DMS 273 treated with DMSO at 0.1 percent for 48 hours (cell line): ENCODE measurements around the gene PARVG.
"Not testable (repeated sequence)": the region's sequence is repeated elsewhere in the genome, so short reads cannot be mapped to it uniquely, and the experiment has no call there.

Source experiments
- DNase-seq: peaks from one replicate; lab custom pipeline; 2025; lab: John Stamatoyannopoulos, UW

The PARVG gene

GRCh38 chr22:44213489-44214043 lies 32.8 kb downstream of the PARVG start:
- DNase-seq, result no peak

- no peak for DNase-seq
Observed at GRCh38 chr22:44214187-44214586, 33.5 kb downstream of the PARVG start.

GRCh38 chr22:44214764-44215163 lies 34.0 kb downstream of the PARVG start:
- no peak for DNase-seq

- no peak for DNase-seq
Observed at GRCh38 chr22:44215287-44215686, 34.6 kb downstream of the PARVG start.

- DNase-seq, result no peak
Observed at GRCh38 chr22:44217346-44217745, 36.6 kb downstream of the PARVG start.

GRCh38 chr22:44218071-44218470 lies 37.3 kb downstream of the PARVG start:
- DNase-seq, result no peak

GRCh38 chr22:44219101-44219870 lies 38.6 kb downstream of the PARVG start:
- no peak for DNase-seq

- DNase-seq, result no peak
Observed at GRCh38 chr22:44220727-44221680, 40.3 kb downstream of the PARVG start.

- DNase-seq, result no peak
Observed at GRCh38 chr22:44221710-44222475, 41.2 kb downstream of the PARVG start.

- no peak for DNase-seq
Observed at GRCh38 chr22:44224166-44224565, 43.4 kb downstream of the PARVG start.

GRCh38 chr22:44225091-44225689 lies 44.5 kb downstream of the PARVG start:
- no peak for DNase-seq

GRCh38 chr22:44225812-44226211 lies 45.1 kb downstream of the PARVG start:
- no peak for DNase-seq

- DNase-seq, result no peak
Observed at GRCh38 chr22:44229331-44229730, 48.6 kb downstream of the PARVG start.

- no peak for DNase-seq
Observed at GRCh38 chr22:44229809-44230208, 49.1 kb downstream of the PARVG start.

- DNase-seq, result no peak
Observed at GRCh38 chr22:44231233-44231632, 50.5 kb downstream of the PARVG start.

GRCh38 chr22:44234372-44234771 lies 53.6 kb downstream of the PARVG start:
- not testable (repeated sequence) for DNase-seq

GRCh38 chr22:44237290-44237689 lies 56.6 kb downstream of the PARVG start:
- no peak for DNase-seq

- not testable (repeated sequence) for DNase-seq
Observed at GRCh38 chr22:44241121-44241520, 60.4 kb downstream of the PARVG start.

- no peak for DNase-seq
Observed at GRCh38 chr22:44242946-44243724, 62.4 kb downstream of the PARVG start.

- no peak for DNase-seq
Observed at GRCh38 chr22:44243761-44244160, 63.0 kb downstream of the PARVG start.
